IPS DF 6.9 (cell line): ENCODE results near the gene MYOM1.
"Not testable (repeated sequence)": the region's sequence is repeated elsewhere in the genome, so short reads cannot be mapped to it uniquely, and the experiment has no call there.

Experiments used
- DNase-seq: peaks from one replicate; pipeline ENCODE4 v3.0.0-alpha.2; 2013; ENCODE audit warnings: low read depth, low spot score
- H3K27ac ChIP-seq: one replicate; pipeline ENCODE4 v1.5.1; 2013; ENCODE audit warnings: low read length, control low read depth
- H3K27me3 ChIP-seq: 2 replicates; pipeline ENCODE4 v1.6.1; 2013; ENCODE audit warnings: mild to moderate bottlenecking, low read length; ENCODE audit not compliant: control insufficient read depth, insufficient read depth
- H3K36me3 ChIP-seq: 2 replicates; pipeline ENCODE4 v1.6.1; 2013; ENCODE audit warnings: low read length; ENCODE audit not compliant: control insufficient read depth, insufficient read depth
- H3K4me1 ChIP-seq: 2 replicates; pipeline ENCODE4 v1.6.1; 2013; ENCODE audit warnings: low read length; ENCODE audit not compliant: control insufficient read depth, insufficient read depth
- H3K4me3 ChIP-seq: 2 replicates; pipeline ENCODE4 v1.5.1; 2013; ENCODE audit warnings: mild to moderate bottlenecking, low read length
- H3K9me3 ChIP-seq: 2 replicates; pipeline ENCODE4 v1.6.1; 2013; ENCODE audit warnings: low read length, inconsistent platforms; ENCODE audit not compliant: control insufficient read depth, insufficient read depth
- WGBS: extraction: QIAGEN DNeasy Blood & Tissue Kit; methylation state at CpG from one replicate; pipeline ENCODE4 v1.1.7; 2013; ENCODE audit warnings: mixed read lengths, missing lambda C conversion rate; ENCODE audit not compliant: insufficient read length, insufficient coverage; 5-methylcytosine and 5-hydroxymethylcytosine counted together

MYOM1 gene

DNA sequence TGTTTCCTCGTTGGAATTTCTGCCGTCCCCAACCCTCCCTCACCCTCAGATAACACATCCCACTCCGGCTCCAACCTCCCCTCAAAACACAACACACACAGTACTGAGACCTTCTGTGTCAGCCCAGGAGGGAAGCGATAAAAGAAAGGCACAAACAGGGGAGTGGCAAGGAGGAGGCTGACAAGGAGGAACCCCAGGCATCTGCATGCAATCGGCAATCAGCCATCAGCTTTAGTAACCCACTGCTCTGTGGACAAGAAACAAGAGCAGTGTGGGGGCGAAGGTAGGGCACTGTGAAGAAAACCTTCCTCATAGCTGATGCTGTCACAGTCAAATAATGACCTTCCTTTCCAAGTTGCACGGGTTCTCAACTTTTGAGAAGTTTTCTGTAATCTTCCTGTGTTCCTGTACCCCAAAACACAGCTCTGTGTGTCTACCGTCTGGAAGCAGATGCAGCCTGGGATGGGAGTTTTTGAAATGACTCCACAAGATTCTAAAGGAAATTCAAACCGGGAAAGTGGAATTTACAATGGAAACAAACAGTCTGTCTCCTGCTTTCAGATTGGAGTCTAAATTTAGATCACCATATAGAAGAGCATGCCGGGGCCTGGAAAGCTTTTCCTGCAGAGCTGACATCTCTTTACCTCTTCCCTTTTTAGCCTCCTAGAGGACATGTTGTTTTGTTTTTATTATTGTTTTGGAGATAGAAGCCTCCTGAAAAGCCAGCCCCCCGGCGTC, 190.4 kb downstream of the MYOM1 start:
- no peaks in the 10 kb centered on the region for H3K36me3 ChIP-seq
- no peak for DNase-seq
- H3K4me3 ChIP-seq: no peak overlapping the region
- no peaks in the 10 kb centered on the region for H3K4me1 ChIP-seq
- WGBS: 100% methylated on average over 2 of the region's 12 CpGs
- no peaks in the 10 kb centered on the region for H3K27me3 ChIP-seq
- H3K27ac ChIP-seq: no peak overlapping the region
- no peaks in the 10 kb centered on the region for H3K9me3 ChIP-seq

DNA sequence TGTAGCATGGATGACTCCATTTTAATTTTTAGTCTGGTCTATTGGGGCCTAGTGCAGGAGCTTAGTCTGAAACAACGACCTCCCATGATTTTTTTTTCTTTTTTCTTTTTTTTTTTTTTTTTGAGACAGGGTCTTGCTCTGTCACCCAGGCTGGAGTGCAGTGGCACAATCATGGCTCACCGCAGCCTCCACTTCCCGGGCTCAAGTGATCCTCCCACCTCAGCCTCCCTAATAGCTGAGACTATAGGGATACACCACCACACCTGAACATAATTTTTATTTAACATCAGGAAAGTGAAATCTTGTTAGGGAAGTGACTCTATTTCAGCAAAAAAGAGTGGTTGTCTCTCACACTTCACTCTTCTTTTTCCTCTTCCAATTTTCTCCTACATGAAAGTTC, 191.7 kb downstream of the MYOM1 start:
- not testable (repeated sequence) for H3K4me3 ChIP-seq, H3K27me3 ChIP-seq, DNase-seq, H3K9me3 ChIP-seq, H3K4me1 ChIP-seq, H3K36me3 ChIP-seq, H3K27ac ChIP-seq
- whole genome bisulfite sequencing: no CpG with 5 or more reads among the region's 3 CpGs

DNA sequence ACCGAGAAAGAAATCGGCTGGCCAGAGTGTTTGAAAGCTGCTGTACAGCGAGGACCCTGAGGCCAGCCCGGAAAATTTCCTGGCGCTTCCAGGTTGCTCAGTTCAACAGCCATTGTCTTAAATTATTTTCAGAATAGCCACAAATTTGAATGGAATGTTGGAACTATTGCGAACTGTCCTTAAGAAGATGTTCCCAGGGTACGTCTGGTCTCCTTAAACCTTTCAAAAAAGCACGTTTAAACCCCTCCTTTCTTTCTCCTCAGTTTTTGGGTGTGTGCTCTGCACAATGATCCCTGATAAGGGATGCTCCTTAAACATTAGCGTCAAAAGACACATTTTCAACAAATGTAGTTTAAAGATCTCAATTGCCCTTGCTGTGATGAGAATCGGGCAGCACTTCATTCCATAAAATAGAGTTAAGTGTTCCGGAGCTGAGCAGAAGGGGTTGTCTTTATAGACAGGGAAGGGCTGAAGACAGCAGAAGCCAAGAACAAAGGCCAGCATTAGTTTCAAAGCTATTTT, 192.3 kb downstream of the MYOM1 start:
- H3K27ac ChIP-seq: no peak overlapping the region
- H3K4me3 ChIP-seq: no peak overlapping the region
- H3K9me3 ChIP-seq: no peaks in the 10 kb centered on the region
- no peak for DNase-seq
- no peaks in the 10 kb centered on the region for H3K36me3 ChIP-seq
- WGBS: no CpG with 5 or more reads among the region's 11 CpGs
- no peaks in the 10 kb centered on the region for H3K27me3 ChIP-seq
- no peaks in the 10 kb centered on the region for H3K4me1 ChIP-seq

DNA sequence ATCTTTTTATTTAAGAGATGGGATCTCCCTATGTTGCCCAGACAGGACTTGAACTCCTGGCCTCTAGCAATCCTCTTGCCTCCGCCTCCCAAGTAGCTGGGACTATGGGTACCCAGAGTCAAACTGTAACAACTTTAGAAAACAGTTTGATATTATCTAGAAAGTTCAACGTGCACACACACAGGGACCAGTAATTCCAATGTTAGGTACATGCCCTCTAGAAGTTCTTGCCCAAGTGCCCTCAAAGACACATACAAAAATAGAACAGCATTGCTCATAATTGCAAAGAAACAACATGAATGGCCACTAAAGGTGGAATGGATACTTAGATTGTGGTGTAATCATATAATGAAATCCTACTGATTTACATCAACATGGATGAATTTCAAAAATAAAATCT, 194.2 kb downstream of the MYOM1 start:
- H3K9me3 ChIP-seq: no peaks in the 10 kb centered on the region
- no peak overlapping the region for H3K4me3 ChIP-seq
- H3K4me1 ChIP-seq: no peaks in the 10 kb centered on the region
- no peaks in the 10 kb centered on the region for H3K36me3 ChIP-seq
- DNase-seq: no peak
- no CpG with 5 or more reads among the region's 2 CpGs for WGBS
- H3K27ac ChIP-seq: no peak overlapping the region
- H3K27me3 ChIP-seq: no peaks in the 10 kb centered on the region

DNA sequence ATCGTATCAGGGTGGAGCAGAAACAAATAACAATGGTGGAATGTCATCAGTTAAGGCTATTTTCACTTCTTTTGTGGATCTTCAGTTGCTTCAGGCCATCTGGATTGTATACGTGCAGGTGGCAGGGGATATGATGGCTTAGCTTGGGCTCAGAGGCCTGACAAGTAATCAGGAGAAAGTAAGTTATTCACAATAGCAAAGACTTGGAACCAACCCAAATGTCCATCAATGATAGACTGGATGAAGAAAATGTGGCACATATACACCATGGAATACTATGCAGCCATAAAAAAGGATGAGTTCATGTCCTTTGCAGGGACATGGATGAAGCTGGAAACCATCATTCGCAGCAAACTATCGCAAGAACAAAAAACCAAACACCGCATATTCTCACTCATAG, 196.2 kb downstream of the MYOM1 start:
- H3K9me3 ChIP-seq, H3K4me1 ChIP-seq, DNase-seq, H3K4me3 ChIP-seq, H3K27ac ChIP-seq, H3K36me3 ChIP-seq, H3K27me3 ChIP-seq: not testable (repeated sequence)
- no CpG with 5 or more reads among the region's 5 CpGs for WGBS
